CD14-positive monocyte (primary cell): Measurements from ENCODE around the gene KIAA1614. TPM values are rescaled to one million over a fixed set of nuclear protein-coding genes. Genes with fewer than 3 reads are reported as not detected.

ENCODE experiments used
- DNase-seq, 3 donors: peaks; one replicate each; pipeline ENCODE4 v3.0.0-alpha.2; 2011 to 2022
- H2AFZ ChIP-seq: 2 replicates; pipeline ENCODE4 v1.6.0; 2012; ENCODE audit warnings: mild to moderate bottlenecking, low read depth, low read length, inconsistent platforms; ENCODE audit not compliant: insufficient read depth, poor library complexity, severe bottlenecking
- H3K27ac ChIP-seq, 2 donors: 1 replicate in 1 of 2; 2 replicates in 1 of 2; pipeline ENCODE4 v1.5.1; 2012 to 2013; ENCODE audit warnings: low read length in 2 of 2, control low read depth in 1 of 2, inconsistent platforms in 1 of 2, low read depth in 1 of 2, mild to moderate bottlenecking in 1 of 2
- H3K27me3 ChIP-seq, 2 donors: one replicate each; pipeline versions ENCODE4 v1.6.0 to v1.6.1; 2011 to 2013; ENCODE audit warnings: low read length in 2 of 2; ENCODE audit not compliant: control insufficient read depth in 2 of 2, insufficient read depth in 2 of 2
- H3K36me3 ChIP-seq, 2 donors: replicated peaks in 1 of 2; 1 replicate in 1 of 2; 2 replicates in 1 of 2; pipeline versions ENCODE4 v1.5.1 to v1.6.1; 2012 to 2013; ENCODE audit warnings: low read length in 2 of 2, control low read depth in 1 of 2, inconsistent platforms in 1 of 2, mild to moderate bottlenecking in 1 of 2; ENCODE audit not compliant: insufficient read depth in 2 of 2, control insufficient read depth in 1 of 2
- H3K4me1 ChIP-seq, 2 donors: 1 replicate in 1 of 2; 2 replicates in 1 of 2; pipeline versions ENCODE4 v1.5.1 to v1.6.1; 2012 to 2013; ENCODE audit warnings: low read length in 2 of 2, control low read depth in 1 of 2, inconsistent platforms in 1 of 2, mild to moderate bottlenecking in 1 of 2, moderate library complexity in 1 of 2; ENCODE audit not compliant: insufficient read depth in 2 of 2, control insufficient read depth in 1 of 2
- H3K4me2 ChIP-seq: replicated peaks from 2 replicates; pipeline ENCODE3; 2012; ENCODE audit warnings: low read length, moderate library complexity, mild to moderate bottlenecking; ENCODE audit not compliant: poor library complexity, severe bottlenecking; ENCODE audit errors: extremely low read depth
- H3K4me3 ChIP-seq, 3 experiments: fragments of 200-600 bp in 1 of 3; sonication (generic) in 1 of 3; replicated peaks in 1 of 3; 1 replicate in 2 of 3; 2 replicates in 1 of 3; pipeline ENCODE4 v1.5.1; 2011 to 2013; ENCODE audit warnings: low read length in 3 of 3, mild to moderate bottlenecking in 3 of 3, control low read depth in 2 of 3, low read depth in 2 of 3, inconsistent platforms in 1 of 3, moderate library complexity in 1 of 3
- H3K79me2 ChIP-seq: 2 replicates; pipeline ENCODE4 v1.6.0; 2012; ENCODE audit warnings: mild to moderate bottlenecking, control low read depth, inconsistent platforms, low read length, moderate library complexity; ENCODE audit not compliant: insufficient read depth
- H3K9ac ChIP-seq: 2 replicates; pipeline ENCODE4 v1.6.0; 2017; ENCODE audit warnings: low read length, mild to moderate bottlenecking; ENCODE audit not compliant: insufficient read depth, poor library complexity, severe bottlenecking
- H3K9me3 ChIP-seq, 2 donors: replicated peaks in 1 of 2; 1 replicate in 1 of 2; 2 replicates in 1 of 2; pipeline versions ENCODE4 v1.5.1 to v1.6.1; 2012 to 2013; ENCODE audit warnings: low read length in 2 of 2, control low read depth in 1 of 2; ENCODE audit not compliant: control insufficient read depth in 1 of 2, insufficient read depth in 1 of 2
- H4K20me1 ChIP-seq: 2 replicates; pipeline ENCODE4 v1.6.0; 2012; ENCODE audit warnings: mild to moderate bottlenecking, low read length, control low read depth, moderate library complexity; ENCODE audit not compliant: insufficient read depth
- H3K27ac Mint-ChIP-seq, 7 donors: one replicate each; pipeline ENCODE4 v1.8.0; 2020; ENCODE audit warnings: mild to moderate bottlenecking in 7 of 7, mixed read lengths in 7 of 7, moderate library complexity in 6 of 7, inconsistent platforms in 2 of 7
- H3K27me3 Mint-ChIP-seq, 3 donors: one replicate each; pipeline ENCODE4 v1.8.0; 2021 to 2022; ENCODE audit warnings: low read depth in 3 of 3, mild to moderate bottlenecking in 3 of 3, mixed read lengths in 3 of 3, moderate library complexity in 3 of 3, inconsistent platforms in 1 of 3
- H3K36me3 Mint-ChIP-seq, 2 donors: one replicate each; pipeline ENCODE4 v1.8.0; 2020; ENCODE audit warnings: mixed read lengths in 2 of 2, inconsistent platforms in 1 of 2, mild to moderate bottlenecking in 1 of 2
- H3K4me1 Mint-ChIP-seq: one replicate; pipeline ENCODE4 v1.8.0; 2020; ENCODE audit warnings: mild to moderate bottlenecking, mixed read lengths
- H3K4me3 Mint-ChIP-seq, 2 donors: one replicate each; pipeline ENCODE4 v1.8.0; 2020; ENCODE audit warnings: mild to moderate bottlenecking in 2 of 2, mixed read lengths in 2 of 2, moderate library complexity in 1 of 2
- H3K9me3 Mint-ChIP-seq, 7 donors: one replicate each; pipeline ENCODE4 v1.8.0; 2020 to 2022; ENCODE audit warnings: mixed read lengths in 7 of 7, mild to moderate bottlenecking in 6 of 7, moderate library complexity in 6 of 7, inconsistent platforms in 2 of 7
- CTCF ChIP-seq: fragments of 200-600 bp; IDR thresholded peaks from one replicate; pipeline ENCODE4 v1.8.0; 2022; ENCODE audit warnings: antibody characterized with exemption, mild to moderate bottlenecking
- WGBS: methylation state at CpG from one replicate; pipeline ENCODE4 v1.1.5; 2013; ENCODE audit warnings: missing lambda C conversion rate; ENCODE audit not compliant: insufficient coverage; 5-methylcytosine and 5-hydroxymethylcytosine counted together
- intact Hi-C, 2 donors: fragments of 100-400 bp; cut with micrococcal nuclease; formaldehyde crosslinking; loops; one replicate each; pipeline versions ENCODE4 v1.15.0 to v1.15.1; 2023
- polyA plus RNA-seq, 3 donors: library from polyadenylated mRNA; depleted of rRNA in 1 of 3; unstranded in 2 of 3; stranded (reverse) in 1 of 3; fragments of 300-500 nt in 2 of 3; fragments of >200 nt in 1 of 3; fragmentation: Illumina TruSeq in 2 of 3; gene quantifications; 1 replicate in 2 of 3; 2 replicates in 1 of 3; pipeline ENCODE4 v1.2.3, GENCODE V29; 2012 to 2021

KIAA1614 gene
- polyA plus RNA-seq, 3 donors: 0.08 TPM; not detected in 2

- peaks cover 8 to 18% of the 10 kb centered on the region in 2 donors for H3K4me1 ChIP-seq
- no peak overlapping the region for H3K4me3 ChIP-seq
- intact Hi-C loops: no loop called here
- H3K9me3 ChIP-seq: peaks cover 0 to 4% of the 10 kb centered on the region in 2 donors
- H3K27me3 Mint-ChIP-seq: peaks cover 23 to 34% (median 28%) of the 10 kb centered on the region in 3 donors
- no peak overlapping the region for H3K27ac ChIP-seq
- 94% methylated on average over 10 of the region's 15 CpGs for WGBS
- H3K9ac ChIP-seq: no peak overlapping the region
- H3K4me2 ChIP-seq: no peak overlapping the region
- H3K27me3 ChIP-seq: peaks cover 13 to 27% of the 10 kb centered on the region in 2 donors
- H3K4me1 Mint-ChIP-seq: peaks cover 9% of the 10 kb centered on the region
- H2AFZ ChIP-seq: no peak overlapping the region
- no peaks in the 10 kb centered on the region for H3K36me3 ChIP-seq
- no peaks in the 10 kb centered on the region for H3K36me3 Mint-ChIP-seq
- no peak for DNase-seq
- H3K79me2 ChIP-seq: no peaks in the 10 kb centered on the region
- no peaks in the 10 kb centered on the region for H4K20me1 ChIP-seq
- no peak overlapping the region for H3K4me3 Mint-ChIP-seq
- H3K9me3 Mint-ChIP-seq: peaks cover 2 to 16% (median 6%) of the 10 kb centered on the region in 7 donors
- TF ChIP-seq CTCF: no peak
- H3K27ac Mint-ChIP-seq: no peak overlapping the region
Observed at GRCh38 chr1:180908074-180908765, 4.5 kb upstream of the KIAA1614 start.

- Histone ChIP-seq H3K27me3 (peaks cover 17 to 35% of the 10 kb centered on the region in 2 donors), H3K36me3 (no peaks in the 10 kb centered on the region), H3K4me1 (peaks cover 8 to 22% of the 10 kb centered on the region in 2 donors), H4K20me1 (no peaks in the 10 kb centered on the region), H2AFZ (no peak overlapping the region), H3K4me2 (no peak overlapping the region), H3K4me3 (no peak overlapping the region), H3K79me2 (no peaks in the 10 kb centered on the region), H3K9me3 (peaks cover 0 to 4% of the 10 kb centered on the region in 2 donors), H3K9ac (no peak overlapping the region), H3K27ac (no peak overlapping the region)
- intact Hi-C loops: no loop called here
- no peak for DNase-seq
- Mint-ChIP-seq H3K4me1 (peaks cover 12% of the 10 kb centered on the region), H3K9me3 (peaks cover 2 to 10% (median 5%) of the 10 kb centered on the region in 7 donors), H3K27ac (no peak overlapping the region), H3K27me3 (peaks cover 31 to 42% (median 35%) of the 10 kb centered on the region in 3 donors), H3K36me3 (peaks cover 0 to 3% of the 10 kb centered on the region in 2 donors), H3K4me3 (no peak overlapping the region)
- TF ChIP-seq CTCF: no peak
- 84% methylated on average over 3 of the region's 3 CpGs for WGBS
Observed at GRCh38 chr1:180909005-180909414, 3.7 kb upstream of the KIAA1614 start.
